Heart left ventricle (tissue), 13 donors: ENCODE results near the gene SLC22A23.

ENCODE experiments used
- POLR2A ChIP-seq, 2 donors: fragments of 450-650 bp; IDR thresholded peaks; one replicate each; pipeline ENCODE4 v1.6.1; 2017; ENCODE audit warnings: antibody characterized with exemption in 2 of 2, mild to moderate bottlenecking in 2 of 2, moderate library complexity in 2 of 2
- TF ChIP-seq, protein P1 (sequence below), 12 donors: fragments of 200-600 bp; sonication (generic) in 4 of 12; IDR thresholded peaks; one replicate each; pipeline versions ENCODE4 v1.5.0 to v1.8.0; 2018 to 2022; ENCODE audit warnings: antibody characterized with exemption in 12 of 12, mild to moderate bottlenecking in 5 of 12
- donor health status: ischemic (EF 13 %, LVEDD 7.1; RV severe dilation, severe dysfunction).
- donor health status: DM: no; HTN: yes; CAD: no.
- donor health status: DM: no; HTN: no; CAD: no.
- donor health status: ischemic (EF 25% LVEDD 6.9; RV normal size, moderate dysfunction).
- donor health status: ischemic (EF 25% LVEDD 5.7; RV mildly dilated, moderate dysfunction).
- donor health status: ischemic (EF 35%, LVEDD 5.7; RV mildly dilated, moderate dysfunction).
- donor health status: nonischemic (EF 11% LVEDD 7.7; RV severe dilation, severe dysfunction).
- donor health status: DM: yes; HTN: yes; CAD: no.
- donor health status: PGD.
- donor health status: ischemic (EF 29% LVEDD 5.4; RV normal size, mild dysfunction).
- donor health status: nonischemic (EF 23%, LVEDD 6.1; RV moderate dilation, normal function).

DNA sequence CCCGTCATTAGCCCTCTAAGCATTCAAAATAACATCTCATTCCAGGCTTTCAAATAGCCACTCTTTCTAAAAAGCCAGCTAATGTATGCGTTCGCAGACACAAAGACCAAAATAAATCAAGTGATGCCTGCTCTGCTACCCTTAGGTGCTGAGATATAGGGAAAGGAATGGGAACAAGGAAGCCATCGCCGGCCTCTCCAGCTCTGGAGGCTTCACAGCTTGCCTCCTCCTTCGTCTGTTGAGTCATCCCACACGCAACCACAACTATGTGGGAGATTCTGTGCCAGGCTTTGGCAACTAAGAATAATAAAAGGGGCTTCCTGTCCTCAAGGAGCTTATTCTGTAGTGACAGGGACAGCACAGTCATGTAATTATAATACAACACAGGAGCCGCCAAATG is 27.3 kb upstream of the SLC22A23 start:
- TF ChIP-seq, protein P1, sequence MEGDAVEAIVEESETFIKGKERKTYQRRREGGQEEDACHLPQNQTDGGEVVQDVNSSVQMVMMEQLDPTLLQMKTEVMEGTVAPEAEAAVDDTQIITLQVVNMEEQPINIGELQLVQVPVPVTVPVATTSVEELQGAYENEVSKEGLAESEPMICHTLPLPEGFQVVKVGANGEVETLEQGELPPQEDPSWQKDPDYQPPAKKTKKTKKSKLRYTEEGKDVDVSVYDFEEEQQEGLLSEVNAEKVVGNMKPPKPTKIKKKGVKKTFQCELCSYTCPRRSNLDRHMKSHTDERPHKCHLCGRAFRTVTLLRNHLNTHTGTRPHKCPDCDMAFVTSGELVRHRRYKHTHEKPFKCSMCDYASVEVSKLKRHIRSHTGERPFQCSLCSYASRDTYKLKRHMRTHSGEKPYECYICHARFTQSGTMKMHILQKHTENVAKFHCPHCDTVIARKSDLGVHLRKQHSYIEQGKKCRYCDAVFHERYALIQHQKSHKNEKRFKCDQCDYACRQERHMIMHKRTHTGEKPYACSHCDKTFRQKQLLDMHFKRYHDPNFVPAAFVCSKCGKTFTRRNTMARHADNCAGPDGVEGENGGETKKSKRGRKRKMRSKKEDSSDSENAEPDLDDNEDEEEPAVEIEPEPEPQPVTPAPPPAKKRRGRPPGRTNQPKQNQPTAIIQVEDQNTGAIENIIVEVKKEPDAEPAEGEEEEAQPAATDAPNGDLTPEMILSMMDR (IDR thresholded peaks at IDR 0.05), result no peak
- TF ChIP-seq POLR2A (IDR thresholded peaks at IDR 0.05), result no peak
